T47D (cell line): ENCODE results near the gene MYO5A.
"Not testable (repeated sequence)": the region's sequence is repeated elsewhere in the genome, so short reads cannot be mapped to it uniquely, and the experiment has no call there.

Experiments
- DNase-seq, 2 experiments: peaks; one replicate each; pipeline versions ENCODE4 v3.0.0 to v3.0.0-alpha.2; 2011 to 2012; ENCODE audit warnings: low read depth in 1 of 2, low spot score in 1 of 2
- JUND ChIP-seq: IDR thresholded peaks from 2 replicates; pipeline ENCODE4 v1.6.1; 2012; ENCODE audit warnings: low read depth
- in situ Hi-C: cut with HindIII; loops from 2 replicates; pipeline ENCODE4 v1.10.0; 2016; ENCODE audit warnings: low sequenced_read_pairs, low pct_unique_long_range_greater_than_20kb

The MYO5A gene

DNA sequence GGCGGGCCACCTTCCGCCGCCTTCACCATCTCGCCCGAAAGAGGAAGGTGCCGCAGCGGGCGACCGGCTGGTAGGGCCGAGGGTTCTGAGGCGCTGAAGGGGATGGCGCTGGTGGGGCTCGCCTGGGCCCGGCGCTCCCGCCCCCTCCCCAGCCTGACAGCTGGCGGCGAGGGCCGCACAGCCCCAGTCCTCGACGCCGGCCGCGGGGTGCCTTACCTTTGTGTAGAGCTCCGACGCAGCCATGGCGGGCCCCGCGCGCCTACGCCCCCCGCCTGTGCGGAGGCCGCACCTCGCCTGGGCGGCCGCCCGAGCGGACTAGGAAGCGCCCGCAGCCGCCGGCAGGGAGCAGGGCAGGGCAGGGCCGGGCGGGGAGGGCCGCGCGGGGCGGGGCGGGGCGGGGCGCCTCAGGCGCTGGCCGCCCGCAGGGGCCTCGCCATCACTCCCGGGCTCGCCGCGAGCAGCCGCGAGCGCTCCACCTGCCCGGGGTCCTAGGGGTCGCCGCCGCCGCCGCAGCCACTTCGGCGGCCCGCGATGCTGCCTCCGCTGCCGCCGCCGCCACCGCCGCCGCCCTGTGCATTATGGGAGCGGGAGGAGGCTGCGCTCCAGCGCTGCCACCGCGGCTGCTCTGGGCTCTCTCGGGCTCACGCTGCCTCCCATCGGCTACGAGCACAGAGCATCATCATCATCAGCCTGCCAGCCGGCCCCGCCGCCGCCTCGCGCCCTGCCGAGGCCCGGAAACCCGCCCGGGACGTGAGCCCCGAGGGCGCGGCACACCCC is at the start of gene MYO5A:
Gene MYO5A, minus strand, starts transcription at position 317 of the 777 bp plus-strand sequence. Its CDS starts 74 bp downstream, at position 243.
- peak; percentile 79 to 85 for DNase-seq
- no peak for TF ChIP-seq JUND
- in situ Hi-C loops: no loop called here

DNA sequence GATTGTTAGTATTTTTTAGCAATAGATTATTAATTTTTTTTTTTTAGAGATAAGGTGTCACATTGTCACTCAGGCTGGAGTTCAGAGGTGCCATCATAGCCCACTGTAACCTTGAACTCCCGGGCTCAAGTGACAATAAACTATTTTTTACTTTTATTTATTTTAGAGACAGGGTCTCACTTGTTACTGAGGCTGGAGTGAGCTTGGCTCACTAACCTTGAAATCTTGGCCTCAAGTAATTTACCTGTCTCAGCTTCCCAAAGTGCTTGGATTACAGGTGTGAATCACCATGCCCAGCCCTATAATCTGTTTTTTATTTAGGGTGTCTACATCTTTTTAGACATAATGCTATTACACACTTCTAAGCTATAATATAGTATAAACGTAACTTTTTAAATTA is 48.0 kb upstream of the MYO5A start:
- TF ChIP-seq JUND: no peak
- no peak for DNase-seq
- in situ Hi-C loops: no loop called here

DNA sequence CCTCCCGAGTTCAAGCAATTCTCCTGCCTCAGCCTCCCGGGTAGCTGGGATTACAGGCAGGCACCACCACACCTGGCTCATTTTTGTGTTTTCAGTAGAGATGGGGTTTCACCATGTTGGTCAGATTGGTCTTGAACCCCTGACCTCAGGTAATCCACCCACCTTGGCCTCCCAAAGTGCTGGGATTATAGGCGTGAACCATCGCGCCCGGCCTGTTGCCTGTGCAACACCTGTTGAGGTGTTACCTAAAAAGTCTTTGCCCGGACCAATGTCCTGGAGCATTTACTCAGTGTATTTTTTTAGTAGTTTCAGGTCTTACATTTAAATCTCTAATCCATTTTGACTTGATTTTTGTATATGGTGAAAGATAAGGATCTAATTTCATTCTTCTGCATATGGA is 46.9 kb upstream of the MYO5A start:
- in situ Hi-C loops, DNase-seq: not testable (repeated sequence)

DNA sequence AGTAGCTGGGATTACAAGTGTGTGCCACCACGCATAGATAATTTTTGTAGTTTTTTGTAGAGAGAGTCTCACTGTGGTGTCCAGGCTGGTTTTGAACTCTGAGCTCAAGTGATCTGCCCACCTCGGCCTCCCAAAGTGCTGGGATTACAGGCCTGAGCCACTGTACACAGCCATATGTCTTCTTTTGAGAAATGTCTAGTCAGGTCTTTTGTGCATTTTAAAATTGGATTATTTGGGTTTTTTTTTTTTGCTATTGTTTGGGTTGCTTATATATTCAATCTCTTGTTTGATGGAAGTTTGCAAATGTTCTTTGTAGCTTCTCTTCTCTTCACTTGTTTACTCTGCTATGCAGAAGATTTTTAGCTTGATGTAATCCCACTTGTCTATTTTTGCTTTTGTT is 46.4 kb upstream of the MYO5A start:
- DNase-seq: no peak
- in situ Hi-C loops: no loop called here
- TF ChIP-seq JUND: no peak

DNA sequence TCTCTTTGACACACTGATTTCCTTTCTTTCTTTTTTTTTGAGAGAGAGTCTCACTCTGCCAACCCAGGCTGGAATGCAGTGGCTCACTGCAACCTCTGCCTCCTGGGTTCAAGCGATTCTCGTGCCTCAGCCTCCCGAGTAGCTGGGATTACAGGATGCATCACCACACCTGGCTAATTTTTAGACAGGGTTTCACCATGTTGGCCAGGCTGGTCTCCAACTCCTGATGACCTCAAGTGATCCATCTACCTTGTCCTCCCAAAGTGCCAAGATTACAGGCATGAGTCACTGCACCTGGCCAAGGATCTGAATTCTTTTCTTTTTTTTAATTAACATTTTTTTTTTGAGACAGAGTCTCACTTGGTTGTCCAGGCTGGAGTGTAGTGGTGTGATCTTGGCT is 45.9 kb upstream of the MYO5A start:
- in situ Hi-C loops, DNase-seq: not testable (repeated sequence)

DNA sequence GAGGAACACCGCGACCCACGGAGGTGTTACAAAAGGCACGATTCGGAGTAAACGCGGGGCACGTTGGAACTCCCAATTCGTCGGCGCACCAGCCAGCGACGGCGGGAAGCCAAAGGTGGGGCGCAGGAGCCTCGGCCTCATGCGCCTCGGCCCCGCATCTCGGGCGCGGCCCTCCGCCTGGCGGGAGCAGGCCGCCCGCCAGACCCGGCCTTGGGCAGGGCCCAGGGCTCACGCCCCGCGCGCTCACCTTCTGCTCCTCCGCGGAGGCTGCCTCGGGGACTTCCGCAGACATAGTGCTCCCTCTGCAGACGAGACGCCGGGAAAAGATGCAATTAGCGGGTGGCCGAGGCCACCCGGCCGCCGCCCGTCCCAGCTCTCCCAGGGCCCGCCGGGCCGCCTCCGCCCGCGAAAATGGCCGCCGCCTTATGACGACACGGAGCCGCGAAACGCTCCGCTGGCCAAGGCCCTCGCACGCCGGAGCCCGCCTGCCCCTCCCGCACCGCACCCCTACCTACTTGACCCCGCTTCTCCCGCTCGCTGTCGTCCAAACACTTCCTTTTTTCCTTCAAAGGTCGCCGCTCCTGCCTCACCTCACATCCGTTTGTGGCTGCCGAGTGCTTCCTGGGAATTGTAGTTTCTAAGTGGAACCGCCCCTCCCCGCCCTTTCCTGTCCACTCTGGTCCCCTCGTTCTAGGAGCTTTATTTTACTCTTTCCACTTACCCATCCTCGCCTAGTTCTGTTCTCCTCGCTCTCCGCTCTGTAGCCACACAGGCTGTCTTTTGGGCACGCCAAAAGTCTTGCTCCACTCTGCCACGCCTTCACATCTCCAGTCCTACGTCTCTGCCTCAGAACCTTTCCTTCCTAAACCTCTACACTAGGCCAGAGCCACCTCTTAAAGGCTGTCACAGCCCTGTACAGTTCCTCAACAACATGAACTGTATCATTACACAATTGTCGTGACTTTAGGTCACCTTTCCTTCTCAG is 40.2 kb upstream of the MYO5A start, which contains the start of gene ARPP19:
Gene ARPP19, minus strand, starts transcription at position 430 of the 985 bp plus-strand sequence. Its CDS starts 138 bp downstream, at position 292.
- peak; percentile 88 to 97 for DNase-seq
- no peak for TF ChIP-seq JUND
- in situ Hi-C loops: no loop called here

DNA sequence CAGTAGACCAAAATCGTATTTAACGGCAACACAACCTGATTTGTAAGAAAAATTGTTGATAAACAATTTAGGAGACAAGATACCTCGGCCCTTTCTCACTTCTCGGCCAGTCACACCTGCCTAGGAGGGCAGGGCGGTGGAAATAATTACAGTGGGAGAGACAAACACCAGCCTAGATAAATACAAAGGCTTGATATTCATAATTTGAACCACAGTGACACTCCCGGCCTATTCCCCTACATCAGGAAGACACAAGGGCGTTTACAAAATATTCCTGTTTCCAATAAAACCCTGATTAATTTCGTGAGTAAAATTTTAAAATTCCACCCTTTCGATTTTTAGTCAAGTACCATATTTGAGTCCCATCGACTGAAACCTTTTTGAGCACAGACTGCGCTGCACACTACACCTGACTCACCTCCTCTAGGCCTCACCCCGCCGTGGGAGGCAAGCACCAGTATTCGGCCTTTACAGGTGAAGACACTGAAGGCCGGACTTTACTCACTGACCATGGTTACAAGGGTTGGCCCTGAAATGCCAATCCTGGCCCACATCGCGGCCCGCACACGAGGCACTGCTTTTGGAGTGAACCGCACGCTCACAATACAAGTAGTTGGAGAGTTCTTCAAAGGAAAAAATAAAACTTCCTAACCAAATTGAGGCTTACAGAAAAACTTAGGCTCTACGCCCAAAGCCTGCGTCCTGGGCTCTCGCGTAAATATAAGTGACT is 39.4 kb upstream of the MYO5A start:
- in situ Hi-C loops: no loop called here
- DNase-seq: peak; percentile 35 to 48
- TF ChIP-seq JUND: no peak

DNA sequence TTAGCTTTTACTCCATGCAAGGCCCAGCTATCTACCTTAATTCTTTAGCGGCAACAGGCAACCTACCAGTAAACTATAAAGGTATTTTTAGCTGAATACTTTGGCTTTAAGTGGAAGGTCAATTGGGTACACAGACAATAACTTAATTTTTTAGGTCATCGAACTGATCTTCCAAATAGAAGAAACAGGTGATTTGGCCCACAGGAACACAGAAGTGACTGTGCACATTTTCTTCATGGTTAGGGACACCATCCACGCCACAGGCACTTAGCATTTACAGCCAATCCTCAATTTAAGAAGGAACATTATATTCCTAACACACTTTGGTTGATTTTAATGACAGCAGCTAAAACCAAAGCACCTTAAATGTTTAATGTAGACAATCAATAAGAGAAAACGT is 38.2 kb upstream of the MYO5A start:
- peak in 1 of 2 experiments; percentile 9 for DNase-seq
- TF ChIP-seq JUND: no peak
- in situ Hi-C loops: no loop called here

DNA sequence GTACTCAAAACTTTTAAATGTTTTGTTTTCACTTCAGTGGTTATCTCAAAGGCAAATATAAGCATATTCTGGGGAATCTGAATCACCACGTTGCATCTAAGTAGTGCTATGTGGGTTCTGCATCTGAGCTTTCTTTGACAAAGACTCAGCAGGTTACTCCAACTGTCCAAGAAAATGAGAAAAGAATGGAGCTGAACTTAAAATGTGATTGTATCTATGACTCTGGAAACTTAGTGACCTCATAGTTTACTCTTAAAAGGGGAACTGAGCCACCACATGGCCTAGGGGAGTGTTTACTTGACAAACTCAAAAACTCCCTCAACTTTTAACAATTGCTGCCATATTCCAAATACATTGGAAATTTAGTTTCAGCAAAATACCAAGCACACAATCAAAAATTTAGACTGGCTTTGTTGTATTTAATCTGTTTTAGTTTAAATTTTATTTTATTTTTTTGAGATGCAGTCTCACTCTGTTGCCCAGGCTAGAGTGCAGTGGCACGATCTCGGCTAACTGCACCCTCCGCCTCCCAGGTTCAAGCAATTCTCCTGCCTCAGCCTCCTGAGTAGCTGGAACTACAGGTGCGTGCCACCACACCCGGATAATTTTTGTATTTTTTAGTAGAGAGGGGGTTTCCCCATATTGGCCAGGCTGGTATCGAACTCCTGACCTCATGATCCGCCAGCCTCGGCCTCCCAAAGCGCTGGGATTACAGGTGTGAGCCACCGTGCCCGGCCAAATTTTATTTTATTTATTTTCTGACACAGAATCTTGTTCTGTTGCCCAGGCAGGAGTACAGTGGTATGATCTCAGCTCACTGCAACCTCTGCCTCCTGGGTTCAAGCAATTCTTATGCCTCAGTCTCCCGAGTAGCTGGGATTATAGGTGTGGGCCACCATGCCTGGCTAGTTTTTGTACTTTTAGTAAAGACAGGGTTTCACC is 37.0 kb upstream of the MYO5A start:
- peak in 1 of 2 experiments; percentile 63 for DNase-seq
- in situ Hi-C loops: not testable (repeated sequence)

DNA sequence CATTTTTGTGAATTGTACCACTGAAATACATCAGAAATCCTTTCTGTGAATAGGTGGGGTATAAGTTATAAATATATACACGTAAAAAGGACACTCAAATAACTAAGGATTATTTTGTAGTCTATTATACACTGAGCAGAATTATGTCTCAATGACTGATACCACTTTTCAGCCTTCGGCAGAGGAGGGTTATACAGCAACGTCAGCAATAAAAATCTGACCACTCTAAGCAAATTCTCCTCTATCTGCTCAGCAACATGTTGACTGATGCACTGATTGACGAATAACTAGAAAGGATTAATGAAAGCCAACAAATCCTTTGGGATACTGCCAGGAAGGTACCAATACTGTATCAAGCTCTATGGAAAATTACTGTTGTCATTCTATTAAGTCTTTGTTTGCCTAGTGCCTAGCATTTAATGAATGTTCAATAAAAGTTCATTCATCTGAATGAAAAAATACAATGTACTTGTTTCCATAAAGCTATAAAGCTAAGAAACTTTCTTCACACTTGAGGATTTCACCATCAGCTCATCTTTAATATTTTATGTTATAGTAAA is 34.9 kb upstream of the MYO5A start:
- in situ Hi-C loops: no loop called here
- TF ChIP-seq JUND: no peak
- DNase-seq: peak in 1 of 2 experiments; percentile 13

DNA sequence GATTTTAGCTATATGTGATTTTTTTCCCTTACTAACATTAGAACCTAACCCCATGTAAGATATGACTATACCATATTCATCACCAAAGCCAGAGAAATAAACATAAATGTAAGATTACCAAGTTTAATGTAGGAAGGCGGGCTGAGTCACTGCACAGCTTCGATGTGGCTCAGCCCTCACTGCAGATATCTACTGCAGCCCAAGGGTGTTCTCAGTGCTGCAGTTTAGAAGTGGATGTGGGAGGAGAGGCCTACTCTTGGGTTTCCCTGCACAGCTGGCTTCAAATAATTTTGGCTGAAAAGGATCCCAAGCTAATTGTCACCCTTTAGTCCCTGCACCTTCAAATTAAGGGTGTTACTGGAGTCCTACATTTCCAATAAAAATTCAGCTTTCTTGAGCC is 30.9 kb upstream of the MYO5A start:
- TF ChIP-seq JUND: no peak
- DNase-seq: no peak
- in situ Hi-C loops: no loop called here
